ENCODE results near the gene MAPK7.
"Not testable (repeated sequence)": the region's sequence is repeated elsewhere in the genome, so short reads cannot be mapped to it uniquely, and the experiment has no call there.

Gene MAPK7

GRCh38 chr17:19341641-19342610 lies 36.4 kb upstream of the MAPK7 start:
- in situ Hi-C loops (cut with HindIII; ENCODE audit: low pct_ligation_motif_present, low pct_unique_long_range_greater_than_20kb, low sequenced_read_pairs): no loop called here
- DNase-seq: no peak

- no peak for DNase-seq
- in situ Hi-C loops (cut with HindIII; ENCODE audit: low pct_ligation_motif_present, low pct_unique_long_range_greater_than_20kb, low sequenced_read_pairs): no loop called here
Observed at GRCh38 chr17:19342611-19343255, 35.6 kb upstream of the MAPK7 start.

GRCh38 chr17:19343256-19343630 lies 35.1 kb upstream of the MAPK7 start:
- DNase-seq: no peak
- in situ Hi-C loops (cut with HindIII; ENCODE audit: low pct_ligation_motif_present, low pct_unique_long_range_greater_than_20kb, low sequenced_read_pairs): no loop called here

DNA sequence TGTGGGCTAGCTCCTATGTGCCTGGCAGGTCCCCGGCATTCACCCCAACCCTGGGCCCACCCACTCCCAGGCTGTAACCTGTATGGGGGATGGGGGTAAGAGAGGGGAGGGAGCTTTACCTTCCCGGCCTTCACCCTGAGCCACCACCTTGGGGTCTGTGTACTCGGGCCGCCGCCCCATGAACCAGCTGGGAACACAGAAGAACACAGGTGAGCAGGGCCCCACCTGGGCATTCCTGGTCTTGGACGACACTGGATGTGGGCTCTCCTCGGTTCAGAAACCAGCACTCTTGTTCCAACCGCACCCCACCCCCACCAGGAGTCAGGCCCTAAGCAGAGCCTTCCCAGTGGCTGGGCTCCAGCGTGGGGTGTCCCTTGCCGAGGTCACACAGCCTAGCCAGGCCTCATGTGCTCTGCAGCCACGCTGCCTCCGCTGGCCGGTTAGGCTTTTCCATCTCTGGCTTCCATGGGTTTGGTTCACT lies 34.6 kb upstream of the MAPK7 start:
- DNase-seq: no peak
- in situ Hi-C loops (cut with HindIII; ENCODE audit: low pct_ligation_motif_present, low pct_unique_long_range_greater_than_20kb, low sequenced_read_pairs): no loop called here

GRCh38 chr17:19344311-19345066 lies 33.8 kb upstream of the MAPK7 start:
- in situ Hi-C loops (cut with HindIII; ENCODE audit: low pct_ligation_motif_present, low pct_unique_long_range_greater_than_20kb, low sequenced_read_pairs): no loop called here
- DNase-seq: no peak

DNA sequence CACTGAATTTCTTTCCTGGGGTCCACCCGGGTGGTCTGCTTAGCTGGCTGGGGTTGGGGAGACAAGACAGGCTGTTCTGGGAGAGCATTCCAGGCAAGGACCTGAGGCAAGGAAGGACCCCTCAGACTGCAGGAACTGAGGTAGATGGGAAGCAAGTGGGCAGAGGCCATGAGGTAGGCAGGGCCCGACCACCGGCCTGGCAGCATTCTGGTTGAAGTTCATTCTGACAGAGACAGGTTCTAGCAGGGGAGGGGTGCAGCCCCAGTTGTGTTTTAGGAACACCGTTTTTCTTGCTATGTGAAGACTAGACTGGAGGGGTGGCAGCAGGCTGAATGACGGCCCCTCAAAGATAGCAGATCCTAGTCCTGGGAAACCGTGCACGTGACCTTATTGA lies 33.2 kb upstream of the MAPK7 start:
- DNase-seq: no peak
- in situ Hi-C loops (cut with HindIII; ENCODE audit: low pct_ligation_motif_present, low pct_unique_long_range_greater_than_20kb, low sequenced_read_pairs): no loop called here

- in situ Hi-C loops (cut with HindIII; ENCODE audit: low pct_ligation_motif_present, low pct_unique_long_range_greater_than_20kb, low sequenced_read_pairs): no loop called here
- no peak for DNase-seq
Observed at GRCh38 chr17:19345486-19346350, 32.6 kb upstream of the MAPK7 start.

- peak; percentile 57 for DNase-seq
- in situ Hi-C loops (cut with HindIII; ENCODE audit: low pct_ligation_motif_present, low pct_unique_long_range_greater_than_20kb, low sequenced_read_pairs): no loop called here
Observed at GRCh38 chr17:19346351-19347255, 31.7 kb upstream of the MAPK7 start.

DNA sequence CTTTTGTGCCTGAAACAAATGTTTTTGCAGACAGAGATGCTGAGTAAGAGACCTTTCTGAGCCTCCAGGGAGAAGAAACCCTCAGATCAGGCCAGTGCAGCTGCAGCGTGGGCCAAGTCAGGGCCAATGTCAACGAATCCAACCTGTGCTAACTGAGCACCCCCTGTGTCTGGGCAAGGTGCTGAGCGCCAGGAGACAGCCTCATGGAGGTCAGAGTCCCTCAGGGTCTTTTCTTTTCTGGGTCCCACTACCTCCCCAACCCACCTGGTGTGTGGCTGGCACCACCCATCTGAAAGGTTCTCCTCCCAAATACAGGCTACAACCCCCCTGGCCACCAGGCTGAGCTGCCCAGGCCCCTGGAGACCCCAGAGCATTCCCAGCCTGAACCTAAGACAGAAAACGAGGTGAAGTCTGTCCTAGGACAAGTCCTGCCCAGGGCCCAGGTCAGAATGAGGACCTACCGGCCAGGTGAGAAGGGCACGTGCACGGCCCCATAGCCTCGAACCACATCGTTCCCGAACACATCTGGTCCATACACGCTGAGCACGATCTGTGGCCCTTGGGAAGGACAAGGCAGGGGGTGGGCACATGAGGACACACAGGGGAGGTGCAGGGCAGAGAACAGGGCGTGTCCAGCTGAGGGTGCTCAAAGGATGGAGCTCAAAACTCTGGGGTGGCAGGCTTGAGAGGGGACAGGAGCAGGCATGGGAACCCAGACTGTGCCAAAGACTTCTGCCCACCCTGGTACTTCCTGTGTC lies 30.8 kb upstream of the MAPK7 start:
- in situ Hi-C loops (cut with HindIII; ENCODE audit: low pct_ligation_motif_present, low pct_unique_long_range_greater_than_20kb, low sequenced_read_pairs): no loop called here
- DNase-seq: no peak

DNA sequence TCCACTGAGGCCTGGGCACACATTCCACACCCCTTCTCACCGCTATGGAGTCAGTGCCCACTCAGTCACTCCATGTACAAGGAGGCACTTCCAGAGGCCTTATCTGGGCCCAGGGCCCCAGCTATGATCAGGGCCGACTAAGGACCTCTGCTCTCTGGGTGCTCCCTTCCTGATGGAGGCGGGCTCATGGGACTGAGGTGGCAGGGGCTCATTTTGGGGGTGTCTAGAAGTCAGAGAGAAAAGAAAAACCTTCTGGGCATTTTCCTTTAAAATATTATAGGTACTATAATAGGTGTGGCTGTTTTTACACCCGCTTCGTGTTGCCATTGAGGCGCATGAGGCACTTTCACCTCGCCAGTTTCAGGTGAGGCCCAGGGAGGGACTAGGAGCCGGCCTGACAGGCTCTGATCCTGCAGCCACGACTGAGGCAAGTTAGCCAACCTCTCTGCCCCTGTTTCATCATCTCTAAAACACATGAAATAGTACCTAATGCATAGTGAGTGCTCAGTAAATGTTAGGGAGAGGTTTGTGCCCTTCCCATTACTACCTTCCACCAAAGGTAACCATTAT lies 30.1 kb upstream of the MAPK7 start:
- DNase-seq: no peak
- in situ Hi-C loops (cut with HindIII; ENCODE audit: low pct_ligation_motif_present, low pct_unique_long_range_greater_than_20kb, low sequenced_read_pairs): no loop called here

GRCh38 chr17:19348806-19349205 lies 29.5 kb upstream of the MAPK7 start:
- DNase-seq: no peak
- in situ Hi-C loops (cut with HindIII; ENCODE audit: low pct_ligation_motif_present, low pct_unique_long_range_greater_than_20kb, low sequenced_read_pairs): no loop called here

DNA sequence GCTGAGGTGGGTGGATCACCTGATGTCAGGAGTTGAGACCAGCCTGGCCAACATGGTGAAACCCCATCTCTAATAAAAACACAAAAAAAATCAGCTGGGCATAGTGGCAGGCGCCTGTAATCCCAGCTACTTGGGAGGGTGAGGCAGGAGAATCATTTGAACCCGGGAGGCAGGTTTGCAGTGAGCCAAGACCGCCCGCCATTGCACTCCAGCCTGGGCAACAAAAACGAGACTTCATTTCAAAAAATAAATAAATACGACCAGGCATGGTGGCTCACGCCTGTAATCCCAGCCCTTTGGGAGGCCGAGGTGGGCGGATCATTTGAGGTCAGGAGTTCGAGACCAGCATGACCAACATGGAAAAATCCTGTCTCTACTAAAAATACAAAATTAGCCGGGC lies 24.9 kb upstream of the MAPK7 start:
- not testable (repeated sequence) for DNase-seq
- in situ Hi-C loops (cut with HindIII; ENCODE audit: low pct_ligation_motif_present, low pct_unique_long_range_greater_than_20kb, low sequenced_read_pairs): loop anchor here (25.0 kb wide), 1 partner anchor 109 kb away; no protein-coding TSS in a partner anchor

- DNase-seq: no peak
- in situ Hi-C loops (cut with HindIII; ENCODE audit: low pct_ligation_motif_present, low pct_unique_long_range_greater_than_20kb, low sequenced_read_pairs): loop anchor here (25.0 kb wide), 1 partner anchor 108 kb away; no protein-coding TSS in a partner anchor
Observed at GRCh38 chr17:19354748-19355147, 23.6 kb upstream of the MAPK7 start.

GRCh38 chr17:19357351-19357750 lies 20.9 kb upstream of the MAPK7 start:
- no peak for DNase-seq
- in situ Hi-C loops (cut with HindIII; ENCODE audit: low pct_ligation_motif_present, low pct_unique_long_range_greater_than_20kb, low sequenced_read_pairs): loop anchor here (25.0 kb wide), 1 partner anchor 105 kb away; no protein-coding TSS in a partner anchor

DNA sequence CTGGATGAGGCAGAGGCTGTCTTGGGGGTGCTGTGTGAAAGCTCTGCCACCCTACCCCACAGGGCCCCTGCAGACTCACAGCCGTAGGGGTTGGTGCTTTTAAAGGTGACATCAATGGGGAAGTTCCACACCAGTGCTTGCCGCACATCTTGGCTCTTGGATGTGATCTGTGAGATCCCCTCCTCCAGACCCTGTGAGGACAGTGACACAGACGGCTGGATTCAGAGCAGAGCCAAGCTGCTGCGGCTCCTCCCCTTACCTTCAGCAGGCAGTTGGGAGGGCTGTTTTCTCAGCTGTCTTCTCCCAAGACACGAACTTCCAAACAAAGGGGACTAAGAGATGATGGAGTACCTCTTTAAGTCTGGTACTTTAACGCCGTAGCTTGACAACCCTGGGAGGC lies 20.5 kb upstream of the MAPK7 start:
- in situ Hi-C loops (cut with HindIII; ENCODE audit: low pct_ligation_motif_present, low pct_unique_long_range_greater_than_20kb, low sequenced_read_pairs): loop anchor here (25.0 kb wide), 1 partner anchor 105 kb away; no protein-coding TSS in a partner anchor
- no peak for DNase-seq

DNA sequence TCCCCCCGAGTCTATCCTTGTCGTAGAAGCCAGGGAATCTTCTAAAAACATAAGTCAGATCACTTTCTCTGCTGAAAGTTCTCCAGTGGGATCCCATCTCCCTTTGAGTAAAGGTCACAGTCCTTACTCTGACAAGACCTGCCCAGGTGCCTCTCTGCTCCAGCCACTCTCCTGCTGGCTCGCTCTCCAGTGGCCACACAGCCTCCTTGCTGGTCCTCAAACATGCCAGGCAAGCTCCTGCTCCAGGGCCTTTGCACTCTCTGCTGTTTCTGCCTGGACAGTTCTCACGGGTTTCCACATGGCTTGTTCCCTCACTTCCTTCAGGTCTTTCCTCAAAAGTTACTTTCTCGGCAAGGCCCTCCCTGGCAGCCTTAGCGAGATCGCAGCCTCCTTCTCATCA lies 19.1 kb upstream of the MAPK7 start:
- in situ Hi-C loops (cut with HindIII; ENCODE audit: low pct_ligation_motif_present, low pct_unique_long_range_greater_than_20kb, low sequenced_read_pairs): loop anchor here (25.0 kb wide), 1 partner anchor 103 kb away; no protein-coding TSS in a partner anchor
- DNase-seq: no peak
